Activated effector memory CD4-positive, alpha-beta T cell treated with anti-CD3 and anti-CD28 coated beads, Interleukin-2, amount 50 U/mL, for 16 hours (primary cell): ENCODE measurements around the gene CREB5.

ENCODE experiments used
- DNase-seq: peaks from one replicate; pipeline ENCODE4 v3.0.0-alpha.2; 2020

Gene CREB5

GRCh38 chr7:28618383-28618782 is 206.1 kb downstream of the CREB5 start:
- no peak for DNase-seq

- DNase-seq = no peak
Measured at GRCh38 chr7:28619256-28619655, 206.9 kb downstream of the CREB5 start.

DNA sequence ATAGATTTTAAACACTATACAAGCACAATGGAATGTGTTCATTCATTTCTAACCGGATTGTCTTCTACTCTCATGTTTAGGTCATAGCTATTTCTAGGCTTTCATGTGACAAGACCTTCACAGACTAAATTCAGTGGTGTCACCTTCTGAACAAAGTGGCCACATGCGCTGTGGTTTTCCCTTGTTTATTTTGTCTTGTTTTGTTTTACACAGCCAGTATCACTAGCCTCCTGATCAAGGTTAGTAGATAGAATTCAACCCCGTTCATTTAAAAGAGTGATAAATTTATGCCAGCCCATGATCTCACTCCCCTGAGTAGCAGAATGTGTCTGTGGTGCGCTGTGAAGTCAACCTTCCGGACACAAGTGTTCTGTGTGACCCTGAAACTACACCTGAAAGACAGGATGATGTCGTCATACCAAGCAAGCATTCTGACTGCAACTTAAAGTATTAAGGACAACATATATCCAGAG is 209.1 kb downstream of the CREB5 start:
- DNase-seq = no peak

- DNase-seq = no peak
Measured at GRCh38 chr7:28623105-28623730, 210.9 kb downstream of the CREB5 start.

DNA sequence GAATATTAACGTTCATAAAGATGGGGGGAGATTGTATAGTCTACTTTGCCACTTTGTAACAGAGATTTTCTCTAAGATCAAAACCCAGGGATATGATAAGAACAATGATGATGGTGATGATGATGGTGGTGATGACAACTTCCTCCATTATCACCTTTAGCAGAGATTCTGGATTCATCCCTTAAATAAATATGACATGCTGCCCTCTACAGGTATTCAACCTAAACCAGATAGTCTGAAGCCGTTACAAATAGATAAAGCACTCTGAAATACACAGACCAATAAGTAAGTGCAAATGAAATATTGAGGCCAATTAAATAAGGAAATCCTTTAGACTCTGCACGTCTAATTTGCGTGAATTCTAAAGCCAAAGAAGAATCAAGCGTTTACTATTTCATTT is 211.5 kb downstream of the CREB5 start:
- DNase-seq = no peak

- no peak for DNase-seq
Measured at GRCh38 chr7:28625432-28625831, 213.1 kb downstream of the CREB5 start.

DNA sequence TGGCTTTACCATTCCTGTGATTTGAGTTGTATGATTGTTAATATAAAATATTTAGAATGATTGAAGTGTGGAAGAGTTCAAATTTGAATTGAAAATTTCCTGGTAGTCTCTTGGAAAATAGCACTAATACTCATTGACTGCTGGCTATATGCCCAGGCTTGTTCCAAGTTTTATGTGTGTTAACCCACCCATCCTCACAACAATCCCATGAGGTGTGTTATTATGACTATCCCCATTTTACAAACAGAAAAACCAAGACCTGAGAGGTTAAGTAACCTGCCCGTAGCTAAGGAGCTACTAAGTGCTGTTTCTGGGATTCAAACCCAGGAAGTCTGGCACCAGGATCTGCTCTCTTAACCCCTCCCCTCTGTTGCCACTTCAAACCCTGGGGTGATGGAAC is 213.9 kb downstream of the CREB5 start:
- DNase-seq = no peak

- DNase-seq = no peak
Measured at GRCh38 chr7:28626624-28627262, 214.4 kb downstream of the CREB5 start.

- no peak for DNase-seq
Measured at GRCh38 chr7:28627263-28627653, 214.9 kb downstream of the CREB5 start.

DNA sequence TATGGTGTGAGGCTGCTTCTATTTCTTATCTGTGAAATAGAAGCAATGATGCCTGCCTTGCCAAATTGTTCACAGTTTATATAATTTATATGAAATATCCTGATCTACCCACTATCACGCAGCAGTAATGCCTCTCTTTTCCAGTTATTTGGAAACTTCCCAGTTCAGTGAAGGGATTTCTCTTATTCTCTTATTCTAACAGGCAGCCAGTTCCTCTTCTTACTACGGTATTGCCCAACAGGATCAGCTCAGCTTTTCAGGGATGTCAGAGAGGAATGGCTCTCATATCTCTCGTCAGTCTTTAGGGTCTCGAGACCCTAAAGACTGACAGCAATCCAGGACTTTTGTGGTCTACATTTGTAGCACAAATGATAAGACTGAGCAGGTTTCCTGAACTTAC is 215.6 kb downstream of the CREB5 start:
- DNase-seq = no peak

GRCh38 chr7:28629216-28629842 is 217.0 kb downstream of the CREB5 start:
- no peak for DNase-seq

GRCh38 chr7:28630350-28630749 is 218.0 kb downstream of the CREB5 start:
- DNase-seq = no peak

- no peak for DNase-seq
Measured at GRCh38 chr7:28631995-28632394, 219.7 kb downstream of the CREB5 start.

GRCh38 chr7:28638914-28639313 is 226.6 kb downstream of the CREB5 start:
- no peak for DNase-seq

GRCh38 chr7:28640001-28640400 is 227.7 kb downstream of the CREB5 start:
- no peak for DNase-seq

DNA sequence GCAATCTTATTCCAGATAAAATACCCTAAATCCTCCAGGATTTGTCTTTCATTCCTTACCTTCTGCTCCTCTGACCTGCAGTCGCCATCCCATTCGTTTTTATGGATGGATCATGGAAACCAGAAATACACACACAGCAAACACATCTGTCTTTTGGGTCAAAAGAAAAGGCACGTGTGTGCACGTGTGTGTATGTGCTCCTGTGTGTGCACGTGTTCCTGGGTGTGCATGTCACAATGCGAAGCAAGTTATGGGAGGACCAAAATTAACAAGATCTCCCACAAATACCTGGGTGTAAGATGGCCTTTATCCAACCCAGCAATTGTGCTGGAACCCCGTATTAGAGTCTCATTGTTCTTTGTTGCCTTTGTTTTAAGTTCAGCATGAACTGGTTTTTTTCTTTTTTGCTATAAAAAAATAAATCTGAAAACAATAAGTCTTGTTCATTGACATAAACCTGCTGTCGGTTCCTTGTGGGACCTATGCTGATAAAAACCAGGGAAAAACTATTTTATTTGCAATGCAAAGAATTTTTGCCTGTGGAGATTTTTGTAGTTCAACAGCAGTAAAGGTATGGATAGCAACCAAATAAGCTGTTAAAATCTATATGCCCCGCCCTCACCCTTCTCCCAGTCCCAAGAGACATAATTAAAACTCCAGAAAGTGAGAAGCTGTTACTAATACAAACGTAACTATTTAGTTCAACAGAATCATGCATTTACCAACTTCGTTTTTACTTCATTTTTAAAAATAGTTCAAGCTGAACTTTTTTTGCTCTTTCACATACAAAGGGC is 229.6 kb downstream of the CREB5 start:
- DNase-seq = no peak

GRCh38 chr7:28643188-28643569 is 230.9 kb downstream of the CREB5 start:
- DNase-seq = no peak

GRCh38 chr7:28643584-28644340 is 231.4 kb downstream of the CREB5 start:
- no peak for DNase-seq

DNA sequence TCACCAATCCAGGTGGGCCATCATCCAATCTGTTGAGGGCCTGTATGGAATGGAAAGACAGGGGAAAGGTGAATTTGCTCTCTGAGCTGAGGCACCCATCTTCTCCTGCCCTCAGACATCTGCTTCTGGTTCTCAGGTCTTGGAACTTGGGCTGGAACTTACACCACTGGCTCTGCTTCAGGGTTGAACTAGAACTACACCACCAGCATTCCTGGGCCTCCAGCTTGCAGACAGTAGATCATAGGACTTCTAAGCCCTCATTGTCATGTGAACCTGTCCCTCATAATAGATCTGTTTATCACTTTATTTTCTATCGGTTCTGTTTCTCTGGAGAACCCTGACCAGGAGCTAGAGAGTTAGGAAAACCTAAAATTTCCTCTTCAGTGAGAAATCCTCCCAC is 233.5 kb downstream of the CREB5 start:
- no peak for DNase-seq

GRCh38 chr7:28646376-28647075 is 234.2 kb downstream of the CREB5 start:
- DNase-seq = no peak

- DNase-seq = no peak
Measured at GRCh38 chr7:28647076-28647421, 234.7 kb downstream of the CREB5 start.

GRCh38 chr7:28649189-28649588 is 236.9 kb downstream of the CREB5 start:
- DNase-seq = no peak
